Activated T-cell treated with anti-CD3 and anti-CD28 coated beads for 48 hours (primary cell): ENCODE measurements around the gene ERICH3.

Experiments used
- DNase-seq: peaks from one replicate; pipeline ENCODE4 v3.0.0-alpha.2; 2020; ENCODE audit warnings: low read depth

ERICH3 gene

DNA sequence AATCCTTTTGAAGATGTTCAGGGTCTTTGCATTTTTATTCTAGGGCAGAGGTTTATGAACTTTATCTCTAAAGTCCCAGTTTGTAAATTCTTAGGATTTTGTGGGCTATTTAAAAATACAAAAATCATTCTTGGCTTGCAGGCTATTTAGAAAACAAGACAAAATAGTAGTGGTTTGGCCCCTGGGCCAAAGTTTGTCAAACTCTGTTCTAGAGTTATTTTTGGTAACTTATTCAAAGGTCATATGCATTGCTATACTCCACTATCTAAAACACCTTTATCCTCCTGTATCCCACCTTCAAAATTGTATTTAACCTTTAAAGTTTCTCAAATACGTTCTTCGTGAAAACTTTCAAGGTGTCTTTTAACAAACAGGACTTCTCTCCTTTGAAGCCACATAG, 85.7 kb downstream of the ERICH3 start:
- no peak for DNase-seq

DNA sequence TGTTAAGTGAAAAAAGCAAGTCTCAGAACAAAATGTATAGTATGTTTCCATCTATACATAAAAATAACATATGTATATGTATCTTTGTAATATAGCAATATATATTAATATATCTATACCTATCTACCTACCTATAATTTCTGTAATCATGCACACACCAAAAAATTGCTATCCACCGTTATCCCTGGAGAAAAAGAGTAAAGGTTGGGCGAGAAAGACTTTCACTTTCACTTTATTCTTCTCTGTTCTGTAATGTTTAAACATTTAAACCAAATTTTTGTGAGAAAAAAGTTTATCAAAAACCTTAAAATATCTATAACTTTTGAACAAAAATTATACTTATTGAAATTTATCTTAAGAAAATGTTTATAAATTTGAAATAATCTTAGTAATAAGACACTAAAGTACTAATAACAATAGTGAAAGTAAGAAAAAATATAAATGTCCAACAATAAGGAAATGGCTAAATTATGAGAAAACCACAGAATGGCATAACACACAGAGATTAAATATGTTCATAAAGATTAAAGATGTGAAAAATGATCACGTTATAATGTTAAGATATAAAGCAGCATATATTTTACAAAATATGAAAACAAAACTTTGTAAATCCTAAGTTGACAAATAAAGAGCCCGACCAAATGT, 87.2 kb downstream of the ERICH3 start:
- DNase-seq: no peak

DNA sequence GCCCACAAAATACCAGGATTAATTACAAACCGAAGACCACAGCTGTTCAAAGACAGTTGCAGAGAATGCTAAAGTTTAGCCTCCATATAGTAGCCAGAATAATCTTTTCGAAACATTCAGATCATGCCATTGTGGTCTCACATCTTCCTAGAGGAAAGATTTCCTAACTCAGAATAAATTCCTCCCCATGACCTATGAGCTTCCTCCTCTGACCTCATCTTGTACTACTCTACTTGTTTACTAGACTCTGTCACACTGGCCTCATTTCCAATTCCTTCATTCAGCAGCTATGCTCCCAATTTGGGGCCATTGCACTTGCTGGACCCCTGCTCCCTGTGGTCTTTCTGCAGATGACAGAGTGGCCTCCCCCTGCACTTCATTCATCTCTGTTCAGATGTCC, 89.4 kb downstream of the ERICH3 start:
- DNase-seq: no peak

- no peak for DNase-seq
These were observed 90.2 kb downstream of the ERICH3 start for GRCh38 chr1:74583397-74583796.

- DNase-seq: no peak
These were observed 94.2 kb downstream of the ERICH3 start for GRCh38 chr1:74579425-74579824.

- DNase-seq: no peak
These were observed 95.5 kb downstream of the ERICH3 start for GRCh38 chr1:74578101-74578500.

DNA sequence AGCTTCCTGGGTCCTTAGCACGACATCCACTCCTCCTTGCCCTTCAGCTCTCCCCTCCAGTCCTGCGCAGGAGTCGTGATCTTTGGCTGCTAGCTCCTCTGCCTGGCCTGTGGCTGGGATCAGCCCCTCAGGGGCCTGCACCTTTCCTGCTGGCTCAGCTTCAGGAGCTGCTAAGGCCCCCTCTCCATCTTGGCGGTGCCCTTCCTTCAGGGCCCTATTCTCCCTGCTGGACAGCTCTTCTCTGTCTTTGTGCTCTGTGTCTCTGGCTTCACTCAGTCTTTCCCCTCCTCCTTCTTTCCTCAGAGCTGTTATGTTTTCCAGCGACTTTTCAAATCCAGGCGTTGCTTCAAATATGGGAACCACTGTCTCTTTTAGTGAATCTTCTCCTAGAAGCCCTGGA, 101.7 kb downstream of the ERICH3 start:
- DNase-seq: no peak

- no peak for DNase-seq
These were observed 102.1 kb downstream of the ERICH3 start for GRCh38 chr1:74571493-74571800.

DNA sequence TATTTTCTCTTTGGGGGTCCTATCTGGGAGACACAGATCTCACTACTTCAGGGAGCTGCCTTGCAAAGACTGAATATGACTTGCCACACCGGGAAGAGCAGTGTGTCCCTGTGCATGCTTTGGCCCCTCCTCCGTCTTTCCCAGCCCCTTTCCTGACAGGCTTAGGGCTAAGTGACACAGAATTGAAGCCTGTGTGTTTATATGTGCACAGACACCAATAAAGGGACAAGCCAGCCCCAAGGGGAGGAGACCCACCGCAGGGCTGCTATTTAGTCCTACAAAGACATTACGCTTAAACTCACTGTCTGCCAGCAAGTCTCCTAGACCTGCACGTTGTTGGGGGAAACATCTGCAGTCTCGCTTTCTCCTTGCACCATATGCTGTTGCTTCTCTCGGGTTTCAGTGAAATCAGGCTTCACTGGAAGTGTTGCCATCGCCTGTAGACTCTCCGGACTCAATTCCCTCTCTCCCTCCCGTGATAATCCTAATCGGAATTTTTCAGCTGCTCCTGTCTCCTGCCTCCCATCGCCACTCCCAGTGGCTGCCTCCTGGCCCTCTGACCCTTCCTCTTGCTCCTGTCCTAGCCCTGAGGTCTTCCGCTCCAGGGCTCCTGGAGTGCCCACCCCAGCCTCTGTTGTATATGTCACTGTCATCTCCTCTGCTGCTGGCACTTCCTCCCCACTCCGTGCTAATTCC, 102.6 kb downstream of the ERICH3 start:
- no peak for DNase-seq

- DNase-seq: no peak
These were observed 123.7 kb downstream of the ERICH3 start for GRCh38 chr1:74549932-74550331.

DNA sequence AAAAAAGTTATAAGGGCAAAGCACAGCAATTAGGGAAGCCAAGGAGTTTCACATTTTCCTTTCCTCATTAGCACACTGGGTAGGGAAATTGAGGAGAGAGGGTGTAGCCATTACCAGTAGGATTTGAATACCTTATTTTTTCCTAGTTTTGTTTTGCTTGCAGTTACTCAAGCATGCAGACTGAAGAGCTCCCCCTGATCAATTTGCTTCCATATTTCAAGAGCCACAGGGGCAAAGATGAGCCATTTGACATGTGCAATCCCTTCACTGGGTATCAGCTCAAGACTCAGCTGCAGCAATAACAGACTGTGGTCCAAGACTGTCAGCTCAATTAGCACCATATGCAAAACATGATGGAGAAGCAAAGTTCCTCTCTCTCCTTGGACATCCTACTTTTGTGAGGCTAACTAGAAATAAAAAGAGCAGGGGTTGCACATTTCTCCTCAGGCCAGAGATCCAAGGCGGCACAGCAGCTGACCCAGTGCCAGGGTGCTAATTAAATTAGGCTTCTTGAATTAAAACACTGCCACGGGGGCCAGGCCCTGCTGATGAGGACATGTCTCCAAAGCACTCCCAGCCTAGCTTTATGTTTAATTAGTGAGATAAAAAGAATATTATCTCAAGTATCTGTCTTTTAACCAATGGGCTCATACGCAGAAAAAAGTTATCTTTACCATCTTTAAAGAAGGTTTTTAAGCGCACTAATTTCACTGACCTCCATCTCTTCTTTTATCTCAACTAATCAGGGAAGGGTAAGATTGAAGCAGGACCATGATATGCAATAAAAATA, 124.4 kb downstream of the ERICH3 start:
- no peak for DNase-seq

DNA sequence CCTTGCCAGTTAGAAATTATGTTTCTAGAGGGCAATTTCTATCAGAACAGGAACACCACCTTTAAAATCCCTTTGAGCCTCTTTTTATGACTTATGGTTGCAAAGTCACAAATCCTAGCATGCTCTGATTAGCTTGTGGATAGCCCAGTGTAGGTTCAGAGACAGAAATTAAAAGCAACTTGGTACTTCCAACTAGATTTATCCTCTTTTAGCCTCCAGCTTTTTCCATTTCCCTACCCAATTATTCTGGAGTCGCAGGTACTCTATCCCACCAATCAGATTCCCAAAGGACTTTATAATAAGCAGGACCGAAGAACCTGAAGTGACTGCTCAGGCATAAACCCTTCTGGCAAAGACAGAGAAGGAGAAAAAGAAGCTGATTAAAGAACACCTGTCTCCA, 127.8 kb downstream of the ERICH3 start:
- no peak for DNase-seq

GRCh38 chr1:74534241-74534640, 139.4 kb downstream of the ERICH3 start:
- DNase-seq: no peak

GRCh38 chr1:74531796-74532195, 141.8 kb downstream of the ERICH3 start:
- DNase-seq: no peak

DNA sequence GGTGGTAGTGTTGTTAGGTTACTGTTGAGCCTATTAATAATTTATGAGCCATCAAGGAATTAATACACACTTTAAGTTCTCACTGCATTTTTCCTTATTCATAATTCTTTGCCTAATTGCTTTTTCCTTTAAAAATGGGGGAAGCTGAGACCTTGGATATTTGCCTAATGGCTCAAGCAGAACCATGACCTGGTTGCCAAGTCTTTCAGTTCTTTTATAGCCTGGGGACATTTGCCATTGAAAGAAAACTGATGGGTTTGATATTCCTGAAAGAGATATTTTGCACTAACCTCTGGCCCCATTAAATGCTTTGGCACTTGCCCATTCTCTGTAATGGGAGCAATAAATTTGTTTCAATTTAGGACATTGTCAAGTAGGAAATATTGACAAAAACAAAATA, 142.7 kb downstream of the ERICH3 start:
- no peak for DNase-seq

GRCh38 chr1:74528123-74528522, 145.5 kb downstream of the ERICH3 start:
- DNase-seq: no peak

GRCh38 chr1:74526708-74527107, 146.9 kb downstream of the ERICH3 start:
- no peak for DNase-seq

- no peak for DNase-seq
These were observed 149.6 kb downstream of the ERICH3 start for GRCh38 chr1:74523873-74524480.

- DNase-seq: no peak
These were observed 151.4 kb downstream of the ERICH3 start for GRCh38 chr1:74522148-74522547.
